NCI-H2029 (cell line): Measurements from ENCODE around the gene VDR.
"Not testable (repeated sequence)": the region's sequence is repeated elsewhere in the genome, so short reads cannot be mapped to it uniquely, and the experiment has no call there.

ENCODE experiments used
- DNase-seq: peaks from one replicate; lab custom pipeline; 2025; lab: John Stamatoyannopoulos, UW

VDR gene

DNA sequence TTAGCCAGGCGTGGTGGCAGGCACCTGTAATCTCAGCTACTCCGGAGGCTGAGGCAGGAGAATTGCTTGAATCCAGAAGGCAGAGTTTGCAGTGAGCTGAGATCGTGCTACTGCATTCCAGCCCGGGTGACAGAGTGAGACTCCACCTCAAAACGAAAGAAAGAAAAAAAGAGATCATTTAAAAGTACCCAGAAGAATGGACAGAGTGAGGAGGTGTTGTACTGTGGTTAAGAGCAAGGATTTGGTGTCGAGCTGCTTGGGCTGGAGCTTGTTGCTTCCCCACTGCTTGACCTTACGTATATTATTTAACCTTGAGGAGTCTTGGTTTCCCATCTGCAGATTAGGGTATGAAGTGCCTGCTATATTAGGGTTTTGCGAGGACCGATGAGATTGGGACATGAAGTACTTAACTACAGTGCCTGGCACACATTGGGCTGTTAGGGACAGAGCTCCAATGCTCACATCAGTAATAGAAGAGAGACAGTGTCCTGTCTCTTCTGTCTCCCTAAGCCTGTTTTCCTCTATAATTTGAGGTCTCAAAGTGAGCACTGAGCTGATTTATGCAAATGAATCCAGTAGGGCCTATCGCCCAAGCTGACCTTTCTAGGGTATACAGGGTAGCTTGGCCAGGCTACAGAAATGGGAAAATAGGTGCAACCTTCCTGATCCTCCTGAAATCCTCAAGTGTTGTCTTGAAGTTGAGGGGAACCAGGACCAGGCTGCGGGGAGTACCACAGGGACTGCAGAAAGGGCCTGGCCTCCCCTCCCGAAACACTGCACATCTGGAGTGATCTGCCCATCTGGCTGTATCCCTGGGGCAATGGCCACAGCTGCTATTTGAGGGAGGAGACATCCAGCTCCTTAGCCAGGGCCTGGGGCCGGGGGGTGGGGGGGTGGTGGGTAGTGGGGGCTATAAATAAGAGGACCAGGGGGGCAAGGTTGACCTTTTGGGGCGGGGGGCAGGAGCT lies 76.5 kb downstream of the VDR start:
- DNase-seq, result no peak

DNA sequence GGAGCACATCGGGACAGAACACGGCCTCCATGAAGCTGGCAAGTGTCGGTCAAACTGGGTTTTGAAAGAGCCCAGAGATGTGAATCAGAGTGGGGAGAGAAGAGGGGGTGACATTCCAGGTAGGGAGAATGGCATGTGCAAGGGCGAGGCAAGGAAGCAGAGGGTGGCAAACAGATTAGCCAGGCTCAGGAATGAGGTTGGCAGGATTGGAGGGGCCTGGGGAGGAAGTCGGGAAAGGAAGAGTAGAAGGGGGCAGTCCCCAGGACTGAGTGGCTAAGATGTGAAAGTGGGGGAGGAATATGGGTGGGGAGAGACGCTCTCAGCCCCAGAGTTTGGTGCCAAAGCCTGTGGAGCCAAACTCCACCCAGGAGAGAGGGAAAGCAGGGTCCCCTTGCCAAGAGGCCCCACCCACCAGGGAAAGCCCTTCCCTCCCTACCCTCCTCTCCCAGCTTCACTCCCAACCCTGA lies 79.6 kb downstream of the VDR start:
- DNase-seq, result no peak

DNA sequence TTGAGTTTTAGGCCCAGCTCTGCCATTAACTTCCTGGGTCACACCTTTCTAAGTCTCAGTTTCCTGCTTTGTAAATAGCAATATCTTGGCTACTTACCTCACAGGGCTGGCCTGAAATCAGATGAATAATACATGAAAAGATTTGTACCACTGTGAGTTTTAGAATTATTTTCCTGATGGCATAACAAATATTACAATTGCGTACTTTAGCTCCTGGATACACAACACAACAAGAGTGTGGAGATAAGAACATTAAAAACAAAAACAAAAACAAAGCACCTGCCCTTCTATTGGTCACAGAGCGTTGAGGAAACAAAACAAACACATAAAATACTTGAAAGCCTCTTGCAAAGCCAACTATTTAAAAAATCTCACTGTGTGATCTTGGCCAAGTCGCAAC lies 80.2 kb downstream of the VDR start:
- no peak for DNase-seq

DNA sequence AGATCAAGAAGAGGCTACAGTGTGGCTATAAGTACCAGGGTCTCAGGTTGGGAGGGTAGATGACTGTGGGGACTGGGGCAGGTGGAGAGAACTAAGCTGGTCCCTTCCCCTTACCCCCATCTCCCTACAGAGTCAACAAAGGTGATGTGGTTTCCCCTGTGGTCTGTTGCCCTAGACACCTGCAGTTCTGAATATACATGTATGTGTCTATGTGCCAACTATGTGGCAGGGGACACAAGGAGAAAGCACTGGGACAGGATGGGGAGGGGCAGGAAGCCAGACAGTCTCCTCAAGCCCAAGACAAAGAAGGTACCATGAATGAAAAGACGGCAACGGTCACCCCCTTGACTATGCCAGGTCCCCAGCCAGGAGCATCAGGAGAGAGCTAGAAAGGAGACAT lies 80.6 kb downstream of the VDR start:
- no peak for DNase-seq

DNA sequence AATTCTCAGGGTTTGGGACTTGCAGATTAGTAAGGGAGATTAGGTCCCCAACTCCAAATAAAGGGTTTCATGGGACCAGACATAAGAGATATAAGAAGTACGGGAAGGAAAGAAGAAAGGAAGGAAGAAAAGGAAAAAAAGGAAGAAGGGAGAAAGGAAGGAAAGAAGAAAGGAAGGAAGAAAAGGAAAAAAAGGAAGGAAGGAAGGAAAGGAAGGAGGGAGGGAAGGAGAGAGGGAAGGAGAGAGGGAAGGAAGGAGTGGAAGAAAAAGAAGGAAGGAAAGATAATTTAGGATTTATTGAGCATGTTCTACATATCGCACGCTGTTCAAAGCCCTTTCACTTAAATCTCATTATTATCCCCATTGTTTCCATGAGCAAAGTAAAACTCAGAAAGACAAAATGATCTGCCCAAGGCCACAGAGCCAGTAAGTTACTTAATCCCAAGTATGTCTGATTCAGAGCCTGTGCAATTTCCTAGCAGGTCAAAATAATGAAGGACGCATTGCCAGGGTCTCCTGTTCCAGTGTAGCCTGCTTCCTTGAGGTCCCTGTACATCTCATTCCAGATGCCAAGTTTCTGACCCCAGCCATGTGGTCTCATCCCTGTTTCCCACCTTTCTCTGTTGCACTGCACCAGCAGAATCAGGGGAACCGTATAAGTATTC lies 81.2 kb downstream of the VDR start:
- DNase-seq, result no peak

DNA sequence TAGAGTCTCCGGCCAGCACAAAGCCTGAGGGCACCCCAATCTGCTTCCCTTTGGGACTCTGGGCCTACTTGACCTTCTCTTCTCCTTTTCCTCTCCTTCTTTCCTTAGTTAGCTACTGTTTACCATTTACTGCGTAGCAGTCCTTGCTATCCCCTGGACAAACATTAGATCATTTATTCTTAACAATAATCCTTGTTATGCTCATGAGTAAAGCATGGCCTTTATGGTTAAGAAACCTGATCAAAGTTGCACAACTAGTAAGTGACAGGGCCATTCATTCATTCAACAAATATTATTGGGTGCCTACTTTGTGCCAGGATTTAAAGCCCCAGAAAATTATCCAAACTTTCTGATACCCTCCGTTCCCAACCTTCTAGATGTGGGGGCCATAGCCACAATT lies 81.9 kb downstream of the VDR start:
- no peak for DNase-seq

DNA sequence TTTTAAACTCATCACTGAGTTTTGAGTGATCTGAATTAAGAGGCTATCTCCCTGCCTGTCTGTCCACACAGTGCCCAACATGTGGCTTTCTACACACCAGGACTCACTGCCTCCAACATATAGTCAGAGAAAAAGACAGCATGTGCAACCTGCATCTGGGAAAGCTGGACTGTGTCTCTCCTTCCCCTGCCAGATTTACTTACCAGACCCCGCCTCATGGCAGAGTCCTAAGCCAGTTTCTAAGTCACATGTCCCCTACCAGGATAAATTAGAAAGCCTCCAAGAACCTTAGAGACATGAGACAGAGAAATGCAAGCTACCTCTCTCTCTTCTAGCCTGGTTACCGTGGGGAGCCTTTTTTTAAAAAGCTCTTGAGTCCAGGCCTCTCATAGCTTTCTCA lies 82.4 kb downstream of the VDR start:
- DNase-seq, result no peak

DNA sequence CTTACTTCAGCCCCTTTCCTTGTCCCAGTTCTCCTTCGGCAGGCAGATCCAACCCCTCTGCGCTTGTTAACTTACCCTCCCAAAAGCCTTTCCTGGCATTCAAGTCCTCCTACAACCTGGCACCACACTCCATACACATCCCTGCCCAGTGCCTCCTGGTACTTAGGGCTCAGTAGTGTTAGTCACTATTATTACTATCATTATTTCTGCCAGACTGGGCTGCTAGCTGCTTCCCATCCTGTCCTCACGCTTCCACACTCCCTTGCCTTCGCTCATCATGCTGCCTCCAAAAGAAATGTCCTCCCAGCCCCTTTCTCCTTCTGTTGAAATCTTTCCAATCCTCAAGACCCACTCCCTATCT lies 83.5 kb downstream of the VDR start:
- no peak for DNase-seq

DNA sequence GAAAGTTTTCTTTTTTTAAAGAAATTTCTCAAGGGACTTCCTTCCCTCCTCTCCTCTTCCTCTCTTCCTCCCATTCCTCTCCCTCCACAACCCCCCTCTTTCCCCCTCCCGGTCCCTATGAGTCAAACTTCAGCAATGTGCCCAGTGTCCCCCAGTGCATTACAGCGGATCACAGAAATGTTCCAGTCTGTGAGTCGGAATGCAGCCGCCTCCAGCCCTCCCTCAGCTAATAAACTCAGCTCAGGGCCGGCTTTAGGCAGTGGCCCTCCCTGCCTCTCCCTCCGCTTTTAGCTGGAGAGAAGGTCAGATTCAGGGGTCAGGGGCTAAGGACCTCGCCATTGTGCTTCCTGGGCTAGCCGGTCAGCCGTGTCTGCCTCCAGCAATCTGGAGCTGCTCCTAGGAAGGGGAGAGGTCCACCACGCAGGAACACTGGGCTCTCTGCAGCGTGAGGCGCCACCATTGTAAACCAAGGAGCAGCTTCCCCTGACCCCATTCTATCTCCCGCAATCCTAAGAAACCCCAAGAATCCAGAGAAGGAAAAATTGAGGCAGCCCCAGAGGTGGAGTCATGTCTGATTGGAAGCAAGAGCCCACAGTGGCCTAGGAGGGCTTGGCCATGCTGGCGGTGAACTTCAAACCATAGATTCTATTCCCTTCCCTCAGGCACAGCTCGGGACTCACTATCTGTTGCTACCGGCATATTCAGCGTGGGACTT lies 84.0 kb downstream of the VDR start:
- DNase-seq, result no peak

DNA sequence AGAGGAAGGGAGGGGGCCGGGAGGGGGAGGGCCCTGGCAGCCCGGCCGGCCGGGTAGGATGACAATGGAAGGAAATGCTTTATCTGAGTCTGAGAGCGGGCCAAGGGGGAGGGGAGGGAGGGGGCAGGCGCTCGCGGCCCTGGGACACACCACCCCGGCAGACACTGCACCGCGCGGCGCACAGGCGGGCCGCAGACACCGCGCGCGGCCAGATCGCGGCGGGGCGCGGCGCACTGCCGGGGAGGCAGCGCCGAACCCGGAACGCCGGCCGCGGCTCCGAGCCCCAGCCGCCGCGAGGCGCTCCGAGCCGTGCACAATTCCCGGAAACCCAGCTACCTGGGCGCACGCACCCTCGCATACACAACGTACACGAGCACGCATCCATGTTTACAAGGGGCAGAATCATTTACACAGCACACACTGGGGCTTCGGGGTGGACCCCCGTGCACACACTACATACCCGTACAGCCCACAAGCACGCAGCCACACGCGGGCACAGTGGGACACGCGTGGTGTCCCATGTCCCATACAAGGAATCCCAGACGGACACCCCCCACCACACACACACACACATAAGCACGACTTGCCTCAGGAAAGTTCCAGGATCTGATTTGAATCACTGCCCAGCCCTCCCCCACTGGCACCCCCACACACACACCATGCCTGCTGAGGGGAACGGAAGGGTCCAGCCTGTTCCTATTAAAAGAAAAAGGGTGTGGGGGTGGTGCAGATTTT lies 84.7 kb downstream of the VDR start, which contains the start of gene HDAC7:
TSS of gene HDAC7 (minus strand) at position 8 of the 735 bp plus-strand sequence. CDS start 118 bp downstream, outside the sequence.
- peak; percentile 42 for DNase-seq

DNA sequence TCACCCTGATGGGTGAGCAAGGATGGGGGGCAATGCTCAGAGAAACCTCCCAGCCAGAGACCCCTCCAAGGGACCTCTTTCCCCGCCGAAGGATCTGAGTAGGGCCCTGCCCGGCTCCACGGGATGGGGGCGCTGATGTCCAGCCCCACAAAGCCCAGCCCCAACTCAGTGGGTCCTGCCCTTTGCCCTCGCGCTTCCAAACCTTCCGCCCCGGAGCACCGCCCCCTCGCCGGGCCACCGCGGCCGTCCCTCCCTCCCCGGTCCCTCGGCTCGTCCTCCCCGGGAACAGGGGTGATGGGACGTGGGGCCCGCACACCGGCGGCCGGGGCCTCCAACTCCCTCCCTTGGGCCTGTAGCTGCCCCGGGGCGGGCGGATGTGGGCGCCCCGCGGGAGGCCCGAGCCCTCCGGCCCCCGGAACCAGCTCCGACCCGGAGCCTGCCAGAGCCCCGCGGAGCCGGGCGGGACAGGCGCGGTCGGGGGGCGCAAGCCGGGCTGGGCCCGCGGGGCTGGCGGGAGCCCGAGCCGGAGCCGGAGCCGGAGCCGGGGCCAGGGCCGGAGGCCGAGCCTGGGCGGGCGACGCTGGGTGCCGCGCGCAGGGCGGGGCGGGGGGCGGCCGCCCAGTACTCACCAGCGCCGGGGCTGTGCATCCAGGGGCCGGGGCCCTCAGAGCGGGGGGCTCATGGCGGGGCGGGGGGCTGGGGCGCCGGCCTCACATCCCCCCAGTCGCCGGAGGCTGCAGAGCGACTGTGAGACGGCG lies 85.5 kb downstream of the VDR start:
- no peak for DNase-seq

DNA sequence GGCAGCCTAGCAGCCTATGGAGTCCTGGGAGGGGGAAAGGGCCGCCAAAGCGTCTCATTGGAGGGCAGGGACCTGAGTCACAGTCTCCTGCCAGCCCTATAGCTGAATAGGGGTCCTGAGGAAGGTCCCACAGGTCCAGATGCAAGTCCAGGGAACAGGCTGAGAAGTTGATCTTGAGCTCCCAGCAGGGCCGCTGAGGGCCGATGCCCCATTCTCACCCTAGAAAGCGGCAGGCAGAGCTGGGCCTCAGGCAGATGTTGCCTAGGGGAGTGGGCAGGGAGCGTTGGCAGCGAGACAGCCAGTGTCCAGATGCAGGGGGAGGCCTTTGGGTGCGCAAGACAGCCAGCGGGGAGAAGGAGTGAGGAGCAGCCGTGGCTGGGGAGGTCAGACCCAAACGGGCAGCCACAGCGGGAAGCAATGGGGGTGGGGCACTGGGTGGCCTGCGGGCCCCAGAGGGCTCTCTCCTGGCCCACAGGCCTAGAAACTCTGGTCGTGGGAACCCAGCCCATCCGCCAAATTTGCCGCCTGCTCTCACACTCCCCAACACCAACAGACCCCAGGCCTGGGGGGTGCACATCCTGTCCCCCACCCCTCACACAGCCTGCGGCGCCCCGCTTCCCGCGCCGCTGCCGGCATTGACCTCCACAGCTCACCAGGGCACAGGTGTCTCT lies 86.2 kb downstream of the VDR start:
- no peak for DNase-seq

DNA sequence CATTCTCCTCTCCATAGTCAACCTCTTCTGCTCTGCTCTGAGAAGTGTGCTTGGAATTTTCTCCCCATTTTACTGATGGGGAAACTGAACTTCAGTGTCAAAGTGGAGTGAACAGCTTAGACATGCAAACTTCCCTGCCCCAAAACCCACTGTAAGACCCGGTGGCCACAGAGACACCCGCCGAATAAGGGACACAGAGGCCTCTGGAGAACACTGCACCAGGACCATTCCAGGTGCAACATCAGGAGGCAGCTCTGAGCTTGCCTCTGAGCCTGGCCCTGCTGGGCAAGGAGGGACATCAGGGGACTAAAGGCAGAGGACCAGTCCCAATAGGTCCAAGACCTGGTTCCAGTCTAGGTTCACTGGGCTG lies 86.8 kb downstream of the VDR start:
- DNase-seq, result no peak

DNA sequence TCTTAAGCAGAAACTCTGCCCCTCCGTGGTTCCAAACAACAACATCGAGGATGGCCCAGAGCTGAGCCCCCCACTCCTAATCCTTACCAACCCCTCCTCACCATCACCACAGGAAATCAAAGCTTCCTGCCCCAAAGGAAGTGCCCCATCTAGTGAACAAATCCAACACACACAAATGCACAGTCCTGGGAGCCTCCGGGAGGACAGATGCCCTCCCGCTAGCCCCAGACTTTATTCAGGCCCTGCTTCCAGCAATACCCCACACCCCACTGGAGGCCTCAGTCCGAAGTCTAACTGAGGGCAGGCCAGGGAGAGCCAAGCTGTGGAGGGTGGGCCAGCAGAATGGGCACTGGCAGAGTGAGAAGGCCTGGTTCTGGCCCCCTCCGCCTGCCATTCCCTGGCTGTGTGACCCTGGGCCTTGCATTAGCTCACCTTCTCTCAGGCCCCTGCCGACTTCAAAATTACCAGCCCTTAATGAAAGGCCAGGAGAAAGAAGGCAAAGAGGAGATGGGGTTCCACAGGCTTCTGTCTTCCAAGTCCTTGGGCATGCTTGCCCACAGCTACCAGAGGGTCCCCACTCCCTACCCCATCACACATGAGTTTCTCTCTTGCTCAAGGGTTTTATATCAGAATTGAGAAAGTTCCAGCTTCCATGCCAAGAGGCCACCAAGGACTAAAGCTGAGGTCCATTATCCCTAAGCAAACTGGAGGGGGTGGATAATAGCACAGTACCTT lies 87.4 kb downstream of the VDR start:
- DNase-seq, result no peak

DNA sequence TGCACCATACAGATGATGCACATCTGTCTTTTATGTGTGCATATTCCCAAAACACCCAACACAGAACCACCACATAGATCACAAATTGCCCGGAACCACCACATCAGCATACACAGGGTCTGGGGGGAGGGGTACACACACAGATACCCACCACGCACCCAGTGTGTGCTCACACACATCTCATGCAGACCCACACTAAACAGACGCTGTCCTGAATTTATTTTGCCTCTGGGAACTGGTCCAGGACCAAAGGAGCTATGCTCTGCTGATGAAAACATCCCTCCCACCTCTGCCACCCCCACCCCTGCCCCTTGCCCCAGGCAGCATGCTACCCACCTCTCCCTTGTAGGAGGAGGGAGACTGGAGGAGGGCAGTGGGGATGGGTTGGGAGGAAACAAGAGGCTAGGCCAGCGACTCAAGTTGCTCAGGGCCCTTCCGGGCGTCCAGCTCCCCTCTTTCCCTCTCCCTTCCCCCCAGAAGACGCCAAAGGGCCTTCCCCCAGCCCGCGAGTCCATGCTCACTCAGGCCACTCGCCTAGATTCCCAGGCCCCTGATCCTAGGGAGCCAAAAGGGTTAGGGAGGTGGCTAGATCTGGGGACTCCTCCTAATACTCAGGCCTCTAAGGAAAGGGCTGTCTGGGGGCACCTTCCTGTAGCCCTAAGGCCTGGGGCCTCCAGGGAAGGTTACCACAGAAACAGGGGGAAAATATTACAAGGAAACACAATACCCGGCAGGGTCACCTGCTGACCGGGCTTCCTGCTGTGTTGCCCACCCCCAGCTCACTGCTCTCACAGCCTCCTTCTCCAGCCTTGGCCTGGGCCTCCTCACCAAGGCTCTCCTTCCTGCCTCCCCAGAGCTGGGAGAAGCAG lies 88.2 kb downstream of the VDR start:
- no peak for DNase-seq

DNA sequence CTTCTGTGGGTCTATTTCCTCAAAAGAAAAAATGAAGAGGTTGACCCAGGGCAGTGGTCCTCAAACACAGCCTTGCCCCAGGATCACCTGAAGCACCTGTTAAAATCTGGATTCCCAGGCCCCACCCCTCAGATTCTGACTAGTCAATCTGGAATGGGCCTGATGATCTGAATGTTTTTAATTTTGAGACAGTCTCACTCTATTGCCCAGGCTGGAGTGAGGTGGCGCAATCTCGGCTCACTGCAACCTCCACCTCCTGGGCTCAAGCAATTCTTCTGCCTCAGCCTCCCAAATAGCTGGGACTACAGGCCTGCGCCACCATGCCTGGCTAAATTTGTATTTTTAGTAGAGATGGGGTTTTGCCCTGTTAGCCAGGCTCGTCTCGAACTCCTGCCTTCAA lies 89.3 kb downstream of the VDR start:
- not testable (repeated sequence) for DNase-seq

DNA sequence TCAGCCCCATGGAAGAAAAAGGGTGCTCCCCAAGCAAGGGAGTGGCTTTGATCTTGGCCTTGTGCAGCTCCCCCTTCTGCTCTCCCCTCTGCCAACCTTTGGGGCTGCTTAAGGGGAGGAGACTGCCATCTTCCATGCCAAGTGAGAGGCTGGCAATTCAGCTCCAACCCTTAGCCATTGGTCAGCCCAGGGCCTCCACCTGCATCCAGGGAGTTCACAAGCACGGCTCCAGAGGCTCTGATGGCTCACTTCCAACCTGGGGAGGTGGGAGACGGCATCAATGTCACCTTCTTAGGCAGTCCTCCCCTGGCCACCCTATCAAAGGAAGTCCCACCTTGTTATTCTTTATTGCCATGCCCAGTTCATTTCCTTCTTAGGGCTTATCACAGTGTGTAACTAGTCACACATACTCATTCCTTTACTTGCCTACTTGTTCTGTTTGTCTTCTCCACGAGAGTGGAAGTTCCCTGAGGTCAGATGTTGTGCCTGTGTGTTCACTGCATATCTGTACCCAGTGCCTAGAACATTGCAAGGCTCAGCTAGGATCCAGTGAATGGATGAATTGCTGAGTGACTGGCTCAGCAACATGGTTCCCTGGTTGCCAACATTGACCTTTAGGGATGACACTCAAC lies 90.1 kb downstream of the VDR start:
- no peak for DNase-seq

DNA sequence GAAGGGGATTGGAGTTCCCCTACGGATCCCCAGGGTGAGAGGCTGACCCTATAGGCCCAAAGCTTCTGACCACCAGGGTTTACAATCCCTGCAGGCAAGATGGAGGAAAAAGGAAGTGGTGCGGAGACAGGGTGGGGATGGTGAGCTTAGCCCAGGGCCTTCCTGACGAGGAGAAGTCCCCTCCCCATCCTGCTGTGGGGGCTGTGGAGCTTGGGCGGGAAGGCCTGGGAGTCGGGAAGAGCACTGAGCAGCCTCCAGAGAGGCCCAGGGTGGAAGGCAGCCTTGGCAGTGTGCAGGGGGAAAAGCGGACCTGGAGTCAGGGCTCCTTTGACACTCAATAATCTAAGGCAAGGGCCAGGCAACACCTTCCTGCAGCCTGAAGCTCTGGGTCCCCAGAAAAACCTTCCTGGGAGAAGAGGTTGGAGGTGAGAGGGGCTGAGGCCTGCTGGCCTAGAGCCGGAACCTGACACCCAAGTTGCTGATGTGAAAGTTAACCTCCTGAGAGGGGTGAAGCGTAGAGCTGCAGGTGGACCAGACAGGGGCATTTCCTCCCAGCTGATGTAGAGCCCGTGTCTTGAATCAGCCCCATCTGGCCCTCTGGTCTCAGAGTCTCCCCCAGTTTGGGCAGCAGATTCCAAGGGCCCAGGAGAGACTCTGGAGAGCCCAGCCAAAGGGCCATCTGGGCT lies 91.1 kb downstream of the VDR start:
- no peak for DNase-seq
